K562 (cell line): Measurements from ENCODE around the gene GLDC. TPM values are rescaled to one million over a fixed set of nuclear protein-coding genes. Genes with fewer than 3 reads are reported as not detected.

Source experiments
- ATAC-seq: fragments of 200-7000 bp; cut with Tn5 transposase; 3 replicates; pipeline ENCODE4 v1.9.1; 2020; ENCODE audit warnings: moderate library complexity
- BruUV-seq: library from RNA; stranded (reverse); fragments of 400-500 nt; replicated peaks from 2 replicates; lab custom pipeline; 2021; lab: Mats Ljungman, UMichigan
- CTCF ChIA-PET: fragments of 300-600 bp; formaldehyde crosslinking; extraction: SDS; loops from one replicate; lab custom pipeline; 2021; ENCODE audit warnings: low intra/inter-chr PET ratio; lab: Yijun Ruan, JAX
- POLR2A ChIA-PET: fragments of 300-600, 350-650 bp; sonication (Branson Sonifier 250); formaldehyde crosslinking; extraction: SDS; loops from one replicate; lab custom pipeline; 2021; ENCODE audit warnings: antibody characterized with exemption, inconsistent platforms; lab: Yijun Ruan, JAX
- DNase-seq, 4 experiments: peaks; one replicate each; pipeline versions ENCODE4 v3.0.0 to v3.0.0-alpha.2; 2011 to 2018; ENCODE audit warnings: low spot score in 3 of 4, mixed read lengths in 3 of 4; ENCODE audit errors: extremely low read depth in 1 of 4
- FAIRE-seq: peaks from 2 replicates; lab custom pipeline; 2011; peaks lifted over from hg19 to GRCh38; lab: Jason Lieb, UNC
- H2AFZ ChIP-seq: 2 replicates; pipeline ENCODE4 v1.6.0; 2011; ENCODE audit warnings: low read depth, low read length, control low read depth, inconsistent platforms
- H3K27ac ChIP-seq: fragments of 200-600 bp; 3 replicates; pipeline ENCODE4 v1.8.0; 2011; ENCODE audit warnings: low read depth, mild to moderate bottlenecking, control low read depth, inconsistent platforms, low read length, moderate library complexity, mixed read lengths; ENCODE audit errors: extremely low read depth
- H3K27me3 ChIP-seq, 2 experiments: fragments of 300-600 bp in 1 of 2; 2 replicates in 1 of 2; 3 replicates in 1 of 2; pipeline versions ENCODE4 v1.6.0 to v1.8.0; 2011; ENCODE audit warnings: inconsistent platforms in 2 of 2, low read length in 2 of 2, mild to moderate bottlenecking in 1 of 2, mixed read lengths in 1 of 2, moderate library complexity in 1 of 2; ENCODE audit not compliant: control insufficient read depth in 2 of 2, insufficient read depth in 2 of 2
- H3K36me3 ChIP-seq: fragments of 300-600 bp; 3 replicates; pipeline ENCODE4 v1.8.0; 2011; ENCODE audit warnings: mild to moderate bottlenecking, low read length, inconsistent platforms; ENCODE audit not compliant: control insufficient read depth, insufficient read depth
- H3K4me1 ChIP-seq, 2 experiments: fragments of 200-600 bp in 1 of 2; replicated peaks in 1 of 2; 2 replicates in 1 of 2; 3 replicates in 1 of 2; pipeline versions ENCODE4 v1.5.1 to v1.8.0; 2011; ENCODE audit warnings: inconsistent platforms in 2 of 2, low read length in 2 of 2, mild to moderate bottlenecking in 1 of 2, mixed read lengths in 1 of 2, moderate library complexity in 1 of 2; ENCODE audit not compliant: control insufficient read depth in 2 of 2, insufficient read depth in 2 of 2
- H3K4me2 ChIP-seq: 2 replicates; pipeline ENCODE4 v1.6.1; 2011; ENCODE audit warnings: low read length, control low read depth, inconsistent platforms, mixed read lengths; ENCODE audit not compliant: insufficient read depth
- H3K4me3 ChIP-seq: fragments of 200-600 bp; sonication (generic), shearing (Covaris generic); 2 replicates; pipeline ENCODE4 v1.5.1; 2016; ENCODE audit warnings: control low read depth, inconsistent platforms
- H3K79me2 ChIP-seq: fragments of 200-600 bp; 3 replicates; pipeline ENCODE4 v1.8.0; 2011; ENCODE audit warnings: low read length, inconsistent platforms; ENCODE audit not compliant: control insufficient read depth, insufficient read depth
- H3K9ac ChIP-seq, 2 experiments: 2 replicates each; pipeline versions ENCODE4 v1.6.0 to v1.6.1; 2011; ENCODE audit warnings: low read depth in 2 of 2, low read length in 2 of 2, control low read depth in 1 of 2, inconsistent platforms in 1 of 2, mild to moderate bottlenecking in 1 of 2, mixed read lengths in 1 of 2; ENCODE audit not compliant: insufficient read depth in 1 of 2
- H3K9me1 ChIP-seq: one replicate; pipeline ENCODE4 v1.6.0; 2011; ENCODE audit warnings: inconsistent platforms, mild to moderate bottlenecking, low read length, moderate library complexity; ENCODE audit not compliant: control insufficient read depth, insufficient read depth
- H3K9me3 ChIP-seq: replicated peaks from 2 replicates; pipeline ENCODE4 v1.5.1; 2011; ENCODE audit warnings: low read depth, low read length, inconsistent platforms; ENCODE audit not compliant: control insufficient read depth, insufficient read depth
- H4K20me1 ChIP-seq: replicated peaks from 2 replicates; pipeline ENCODE4 v1.6.1; 2011; ENCODE audit warnings: low read length, inconsistent platforms, mixed read lengths; ENCODE audit not compliant: control insufficient read depth, insufficient read depth
- RAD21 ChIP-seq, 2 experiments: fragments of 250-450 bp in 1 of 2; fragments of 450-650 bp in 1 of 2; sonication (Bioruptor Pico) in 1 of 2; formaldehyde crosslinking in 1 of 2; IDR thresholded peaks in 1 of 2; conservative IDR thresholded peaks in 1 of 2; 2 replicates each; pipeline versions ENCODE4 v1.4.0 to v1.8.0; 2020 to 2022; ENCODE audit warnings: mild to moderate bottlenecking in 2 of 2, moderate library complexity in 1 of 2
- TRIM24 ChIP-seq, 2 experiments: fragments of 450-650 bp; IDR thresholded peaks; 2 replicates each; pipeline ENCODE4 v1.6.1; 2016
- ZNF586 ChIP-seq: fragments of 450-650 bp; formaldehyde crosslinking; conservative IDR thresholded peaks from 2 replicates; pipeline ENCODE4 v1.4.0; 2020; ENCODE audit warnings: mild to moderate bottlenecking, moderate library complexity
- WGBS: fragments of 100-300 bp; shearing (Covaris generic); methylation state at CpG from one replicate; pipeline ENCODE4 v1.1.6; 2016; ENCODE audit warnings: low coverage, mixed read lengths; ENCODE audit not compliant: insufficient coverage; ENCODE audit errors: missing lambda C conversion rate; 5-methylcytosine and 5-hydroxymethylcytosine counted together
- in situ Hi-C: fragments of 300-500 bp; cut with MboI; formaldehyde crosslinking; loops from 4 replicates; pipeline ENCODE4 v1.15.0; 2018; ENCODE audit warnings: inconsistent platforms, mixed read lengths
- intact Hi-C: fragments of 100-400 bp; cut with micrococcal nuclease; formaldehyde crosslinking; loops from 2 replicates; pipeline ENCODE4 v1.14.2; 2022
- polyA plus RNA-seq, 8 experiments: library from polyadenylated mRNA; depleted of rRNA in 4 of 8; stranded (reverse) in 5 of 8; unstranded in 3 of 8; fragments of >200 nt; fragmentation: Nextera tagmentation in 2 of 8; fragmentation: Illumina TruSeq in 1 of 8; extraction: Ambion mirVana in 2 of 8; extraction: Trizol in 1 of 8; gene quantifications; 2 replicates each; pipeline versions ENCODE4 v1.2.1 to v1.2.3, GENCODE V29; 2011 to 2014; ENCODE audit warnings: inconsistent platforms in 1 of 8, missing spikeins in 1 of 8
- total RNA-seq, 7 experiments: library from RNA; depleted of rRNA in 6 of 7; stranded (reverse); fragments of >200 nt in 6 of 7; fragmentation: Illumina TruSeq in 2 of 7; extraction: Trizol in 2 of 7; gene quantifications; 2 replicates each; pipeline versions ENCODE4 v1.2.1 to v1.2.3, GENCODE V29; 2011 to 2021; ENCODE audit warnings: low replicate concordance in 1 of 7
- TF ChIP-seq, protein P1 (sequence below), 3 experiments: IDR thresholded peaks in 2 of 3; conservative IDR thresholded peaks in 1 of 3; 2 replicates each; pipeline ENCODE4 v1.5.1; 2011 to 2012; ENCODE audit warnings: low read length in 3 of 3, mild to moderate bottlenecking in 3 of 3, control low read depth in 2 of 3, improper control_type of control experiment in 1 of 3, inconsistent platforms in 1 of 3, low read depth in 1 of 3, mixed read lengths in 1 of 3, moderate library complexity in 1 of 3; ENCODE audit not compliant: insufficient read depth in 2 of 3
- TF ChIP-seq, protein P2 (sequence below), 2 experiments: fragments of 450-650 bp; formaldehyde crosslinking in 1 of 2; IDR thresholded peaks; 2 replicates each; pipeline versions ENCODE4 v1.4.0 to v1.6.1; 2014 to 2020; ENCODE audit warnings: mild to moderate bottlenecking in 2 of 2, borderline replicate concordance in 1 of 2, low read depth in 1 of 2

Gene GLDC
- total and polyA plus RNA-seq, 9 of the 15 experiments (the other 6 are each of a cell fraction or from before 2014, with no cell fraction given) = 0.03 to 0.27 (median 0.08) TPM; not detected in 6

DNA sequence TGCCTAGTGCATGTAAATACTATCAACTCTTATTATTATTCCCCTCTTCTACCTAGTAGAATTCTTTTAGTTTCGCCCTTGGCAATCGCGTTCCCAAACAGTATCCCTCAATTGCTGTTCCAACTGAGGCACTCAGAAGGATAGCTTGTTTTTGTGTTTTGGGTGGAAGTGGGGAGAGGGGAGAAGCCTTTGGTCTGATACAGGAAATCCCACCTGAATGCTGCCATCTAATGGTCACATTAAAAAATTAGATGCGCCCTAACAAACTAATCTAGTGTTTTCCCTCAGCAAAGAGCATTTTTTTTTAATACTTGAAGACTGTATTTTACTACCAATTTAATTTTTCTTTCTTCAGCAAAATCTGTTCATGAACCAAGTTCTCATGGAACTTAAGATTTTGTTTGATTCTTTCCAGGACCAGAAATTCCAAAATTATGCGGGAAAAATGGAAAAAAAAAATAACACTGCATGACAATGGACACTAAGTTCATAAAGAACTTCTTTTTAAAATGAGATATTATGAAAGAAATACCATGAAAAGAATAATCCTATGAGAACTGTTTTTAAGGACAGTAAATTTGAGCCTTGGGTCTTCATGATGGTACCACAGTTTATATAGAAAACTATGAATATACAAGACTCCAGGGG lies 22.2 kb upstream of the GLDC start:
- no peaks in the 10 kb centered on the region for H3K27me3 ChIP-seq
- intact Hi-C loops (loop anchor here (1.0 to 5.0 kb wide), 2 partner anchors 80 to 313 kb away; no protein-coding TSS in a partner anchor), in situ Hi-C loops (no loop called here)
- ChIA-PET CTCF (no interaction called here), POLR2A (interaction anchor here (0.6 kb wide), 1 partner anchor 311 kb away, joined by 3 read pairs; no protein-coding TSS in a partner anchor)
- FAIRE-seq (no peak), ATAC-seq (peak; percentile 46; the same call in 1 of the 3 replicates), DNase-seq (peak; percentile 15 to 37 (median 24))
- no TSS peak for BruUV-seq
- H3K36me3 ChIP-seq = no peaks in the 10 kb centered on the region
- H4K20me1 ChIP-seq = no peaks in the 10 kb centered on the region
- 27% methylated on average over 5 of the region's 5 CpGs for whole genome bisulfite sequencing
- peak overlapping the region; percentile 34; the same call in 1 of the 2 replicates for H2AFZ ChIP-seq
- TF ChIP-seq, protein P1, sequence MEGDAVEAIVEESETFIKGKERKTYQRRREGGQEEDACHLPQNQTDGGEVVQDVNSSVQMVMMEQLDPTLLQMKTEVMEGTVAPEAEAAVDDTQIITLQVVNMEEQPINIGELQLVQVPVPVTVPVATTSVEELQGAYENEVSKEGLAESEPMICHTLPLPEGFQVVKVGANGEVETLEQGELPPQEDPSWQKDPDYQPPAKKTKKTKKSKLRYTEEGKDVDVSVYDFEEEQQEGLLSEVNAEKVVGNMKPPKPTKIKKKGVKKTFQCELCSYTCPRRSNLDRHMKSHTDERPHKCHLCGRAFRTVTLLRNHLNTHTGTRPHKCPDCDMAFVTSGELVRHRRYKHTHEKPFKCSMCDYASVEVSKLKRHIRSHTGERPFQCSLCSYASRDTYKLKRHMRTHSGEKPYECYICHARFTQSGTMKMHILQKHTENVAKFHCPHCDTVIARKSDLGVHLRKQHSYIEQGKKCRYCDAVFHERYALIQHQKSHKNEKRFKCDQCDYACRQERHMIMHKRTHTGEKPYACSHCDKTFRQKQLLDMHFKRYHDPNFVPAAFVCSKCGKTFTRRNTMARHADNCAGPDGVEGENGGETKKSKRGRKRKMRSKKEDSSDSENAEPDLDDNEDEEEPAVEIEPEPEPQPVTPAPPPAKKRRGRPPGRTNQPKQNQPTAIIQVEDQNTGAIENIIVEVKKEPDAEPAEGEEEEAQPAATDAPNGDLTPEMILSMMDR (IDR thresholded peaks at IDR 0.05 in 2 of 3, conservative IDR thresholded peaks at IDR 0.05 in 1 of 3; ENCODE audit: insufficient read depth in 2 of 3, low read depth in 1 of 3, low read length in 3 of 3) = peak; percentile 35 to 58 (median 36); a peak in 3 of 6 replicates
- TF ChIP-seq TRIM24 (IDR thresholded peaks at IDR 0.05) (no peak), ZNF586 (CRISPR knock-in tag) (no peak), RAD21 (CRISPR knock-in tag; conservative IDR thresholded peaks at IDR 0.05 in 1 of 2, IDR thresholded peaks at IDR 0.05 in 1 of 2) (peak; percentile 9 to 47; a peak in 2 of 4 replicates)
- TF ChIP-seq, protein P2, sequence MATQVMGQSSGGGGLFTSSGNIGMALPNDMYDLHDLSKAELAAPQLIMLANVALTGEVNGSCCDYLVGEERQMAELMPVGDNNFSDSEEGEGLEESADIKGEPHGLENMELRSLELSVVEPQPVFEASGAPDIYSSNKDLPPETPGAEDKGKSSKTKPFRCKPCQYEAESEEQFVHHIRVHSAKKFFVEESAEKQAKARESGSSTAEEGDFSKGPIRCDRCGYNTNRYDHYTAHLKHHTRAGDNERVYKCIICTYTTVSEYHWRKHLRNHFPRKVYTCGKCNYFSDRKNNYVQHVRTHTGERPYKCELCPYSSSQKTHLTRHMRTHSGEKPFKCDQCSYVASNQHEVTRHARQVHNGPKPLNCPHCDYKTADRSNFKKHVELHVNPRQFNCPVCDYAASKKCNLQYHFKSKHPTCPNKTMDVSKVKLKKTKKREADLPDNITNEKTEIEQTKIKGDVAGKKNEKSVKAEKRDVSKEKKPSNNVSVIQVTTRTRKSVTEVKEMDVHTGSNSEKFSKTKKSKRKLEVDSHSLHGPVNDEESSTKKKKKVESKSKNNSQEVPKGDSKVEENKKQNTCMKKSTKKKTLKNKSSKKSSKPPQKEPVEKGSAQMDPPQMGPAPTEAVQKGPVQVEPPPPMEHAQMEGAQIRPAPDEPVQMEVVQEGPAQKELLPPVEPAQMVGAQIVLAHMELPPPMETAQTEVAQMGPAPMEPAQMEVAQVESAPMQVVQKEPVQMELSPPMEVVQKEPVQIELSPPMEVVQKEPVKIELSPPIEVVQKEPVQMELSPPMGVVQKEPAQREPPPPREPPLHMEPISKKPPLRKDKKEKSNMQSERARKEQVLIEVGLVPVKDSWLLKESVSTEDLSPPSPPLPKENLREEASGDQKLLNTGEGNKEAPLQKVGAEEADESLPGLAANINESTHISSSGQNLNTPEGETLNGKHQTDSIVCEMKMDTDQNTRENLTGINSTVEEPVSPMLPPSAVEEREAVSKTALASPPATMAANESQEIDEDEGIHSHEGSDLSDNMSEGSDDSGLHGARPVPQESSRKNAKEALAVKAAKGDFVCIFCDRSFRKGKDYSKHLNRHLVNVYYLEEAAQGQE (IDR thresholded peaks at IDR 0.05; ENCODE audit: borderline replicate concordance) = 0 out of 2 replicates have a peak, but pooled peaks have one; percentile 5
- TF ChIP-seq, protein P2 (CRISPR knock-in tag; IDR thresholded peaks at IDR 0.05; ENCODE audit: low read depth) = no peak
- H3K4me1 ChIP-seq = no peaks in the 10 kb centered on the region; a peak in 2 of 5 replicates
- H3K4me3 ChIP-seq = no peak overlapping the region
- no peaks in the 10 kb centered on the region for H3K9me1 ChIP-seq
- no peaks in the 10 kb centered on the region for H3K9me3 ChIP-seq
- H3K79me2 ChIP-seq = no peaks in the 10 kb centered on the region
- H3K9ac ChIP-seq = no peak overlapping the region
- no peak overlapping the region for H3K4me2 ChIP-seq
- H3K27ac ChIP-seq = no peak overlapping the region
